Duodenal mucosa (tissue), 2 donors: ENCODE data around the gene RNF213.
"Not testable (repeated sequence)": the region's sequence is repeated elsewhere in the genome, so short reads cannot be mapped to it uniquely, and the experiment has no call there.

Source experiments
- H3K27ac ChIP-seq: one replicate; pipeline ENCODE4 v1.7.0; 2013; ENCODE audit warnings: low read depth, low read length
- H3K27me3 ChIP-seq, 2 donors: one replicate each; pipeline ENCODE4 v1.7.0; 2013; ENCODE audit warnings: low read length in 2 of 2, control low read depth in 1 of 2; ENCODE audit not compliant: insufficient read depth in 2 of 2, control insufficient read depth in 1 of 2
- H3K36me3 ChIP-seq, 2 donors: one replicate each; pipeline ENCODE4 v1.7.0; 2013; ENCODE audit warnings: low read length in 2 of 2, control low read depth in 1 of 2; ENCODE audit not compliant: insufficient read depth in 2 of 2, control insufficient read depth in 1 of 2
- H3K4me1 ChIP-seq, 2 donors: one replicate each; pipeline ENCODE4 v1.7.0; 2013; ENCODE audit warnings: low read length in 2 of 2, control low read depth in 1 of 2; ENCODE audit not compliant: insufficient read depth in 2 of 2, control insufficient read depth in 1 of 2
- H3K4me3 ChIP-seq, 2 donors: one replicate each; pipeline ENCODE4 v1.7.0; 2013; ENCODE audit warnings: low read length in 2 of 2, low read depth in 1 of 2
- H3K9ac ChIP-seq, 2 donors: one replicate each; pipeline ENCODE4 v1.7.0; 2013; ENCODE audit warnings: low read length in 2 of 2, low read depth in 1 of 2
- H3K9me3 ChIP-seq, 2 donors: one replicate each; pipeline ENCODE4 v1.7.0; 2013; ENCODE audit warnings: low read length in 2 of 2, control low read depth in 1 of 2; ENCODE audit not compliant: control insufficient read depth in 1 of 2

Gene RNF213

GRCh38 chr17:80268427-80268826, 7.8 kb downstream of the RNF213 start:
- Histone ChIP-seq H3K9me3 (no peaks in the 10 kb centered on the region), H3K9ac (no peak overlapping the region), H3K36me3 (peaks cover 14 to 43% of the 10 kb centered on the region in 2 donors), H3K27ac (no peak overlapping the region), H3K4me1 (peaks cover 7 to 26% of the 10 kb centered on the region in 2 donors), H3K4me3 (no peak overlapping the region), H3K27me3 (no peaks in the 10 kb centered on the region)

GRCh38 chr17:80269405-80269807, 8.8 kb downstream of the RNF213 start:
- H3K36me3 ChIP-seq = peaks cover 21 to 50% of the 10 kb centered on the region in 2 donors
- H3K27me3 ChIP-seq = no peaks in the 10 kb centered on the region
- H3K9me3 ChIP-seq = no peaks in the 10 kb centered on the region
- no peak overlapping the region for H3K9ac ChIP-seq
- H3K27ac ChIP-seq = no peak overlapping the region
- no peak overlapping the region for H3K4me3 ChIP-seq
- peaks cover 3 to 23% of the 10 kb centered on the region in 2 donors for H3K4me1 ChIP-seq

DNA sequence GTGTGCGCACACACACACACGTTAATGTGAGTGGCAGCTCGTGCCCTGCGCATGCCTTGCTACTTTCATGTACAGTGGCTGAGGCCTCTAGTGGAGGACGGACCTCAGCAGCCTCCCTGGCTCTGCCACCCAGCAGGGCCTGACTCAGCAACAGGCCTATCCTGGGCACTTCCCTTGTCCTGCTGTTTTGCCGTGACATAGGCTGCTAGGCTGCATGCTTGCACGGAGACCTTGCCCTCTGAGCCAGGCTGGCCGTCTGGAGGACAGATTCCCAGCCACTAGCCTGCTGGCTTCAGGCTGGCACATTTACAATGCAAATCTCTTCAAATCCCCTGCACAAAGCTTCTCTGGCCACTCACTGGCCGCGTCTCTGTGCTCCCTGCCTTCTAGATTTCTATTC, 9.5 kb downstream of the RNF213 start:
- Histone ChIP-seq H3K4me3 (no peak overlapping the region), H3K27me3 (no peaks in the 10 kb centered on the region), H3K36me3 (peaks cover 21 to 52% of the 10 kb centered on the region in 2 donors), H3K27ac (no peak overlapping the region), H3K4me1 (peaks cover 0 to 17% of the 10 kb centered on the region in 2 donors), H3K9me3 (no peaks in the 10 kb centered on the region), H3K9ac (no peak overlapping the region)

DNA sequence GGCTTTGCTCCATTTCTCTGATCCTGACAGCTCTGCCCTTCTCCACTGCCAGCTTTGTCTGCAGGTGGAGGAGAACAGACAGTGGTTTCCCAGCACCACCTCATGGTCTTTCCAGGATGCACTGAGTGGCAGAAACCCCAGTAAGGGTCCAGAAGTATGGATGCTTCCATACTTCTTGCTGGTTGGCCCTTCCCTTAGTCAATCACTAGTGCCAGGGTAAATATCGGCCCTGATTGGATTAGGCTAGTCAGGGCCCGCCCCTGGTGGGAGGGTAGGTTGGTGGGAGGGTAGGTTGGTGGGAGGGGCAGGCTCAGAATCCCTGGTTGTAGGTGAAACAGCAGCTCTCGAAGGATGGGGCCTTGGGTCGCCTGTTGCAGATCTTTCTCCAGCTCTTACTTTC, 10.2 kb downstream of the RNF213 start:
- Histone ChIP-seq H3K36me3 (peaks cover 21 to 56% of the 10 kb centered on the region in 2 donors), H3K27me3 (no peaks in the 10 kb centered on the region), H3K4me3 (no peak overlapping the region), H3K4me1 (peaks cover 0 to 10% of the 10 kb centered on the region in 2 donors), H3K9ac (no peak overlapping the region), H3K27ac (no peak overlapping the region), H3K9me3 (no peaks in the 10 kb centered on the region)

DNA sequence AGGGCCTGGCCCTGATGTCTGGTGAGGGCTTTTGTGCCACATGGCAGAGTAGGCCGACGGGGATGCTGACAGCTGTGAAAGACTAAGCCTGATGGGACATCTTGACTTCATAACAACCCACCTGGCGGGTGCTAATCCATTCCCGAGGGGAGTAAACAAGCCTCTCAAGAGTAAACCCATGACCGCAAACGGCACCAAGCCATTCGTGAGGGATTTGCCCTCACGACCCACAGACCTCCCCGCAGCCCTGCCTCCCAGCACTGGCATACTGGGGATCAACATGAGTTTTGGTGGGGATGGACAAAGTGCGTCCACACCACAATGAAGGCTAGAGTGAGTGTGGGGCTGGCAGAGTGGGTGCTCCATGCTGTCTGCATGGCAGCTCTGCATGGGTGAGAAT, 11.7 kb downstream of the RNF213 start:
- Histone ChIP-seq H3K4me1 (peaks cover 0 to 4% of the 10 kb centered on the region in 2 donors), H3K9ac (no peak overlapping the region), H3K36me3 (peaks cover 21 to 51% of the 10 kb centered on the region in 2 donors), H3K27ac (no peak overlapping the region), H3K9me3 (no peaks in the 10 kb centered on the region), H3K27me3 (no peaks in the 10 kb centered on the region), H3K4me3 (no peak overlapping the region)

DNA sequence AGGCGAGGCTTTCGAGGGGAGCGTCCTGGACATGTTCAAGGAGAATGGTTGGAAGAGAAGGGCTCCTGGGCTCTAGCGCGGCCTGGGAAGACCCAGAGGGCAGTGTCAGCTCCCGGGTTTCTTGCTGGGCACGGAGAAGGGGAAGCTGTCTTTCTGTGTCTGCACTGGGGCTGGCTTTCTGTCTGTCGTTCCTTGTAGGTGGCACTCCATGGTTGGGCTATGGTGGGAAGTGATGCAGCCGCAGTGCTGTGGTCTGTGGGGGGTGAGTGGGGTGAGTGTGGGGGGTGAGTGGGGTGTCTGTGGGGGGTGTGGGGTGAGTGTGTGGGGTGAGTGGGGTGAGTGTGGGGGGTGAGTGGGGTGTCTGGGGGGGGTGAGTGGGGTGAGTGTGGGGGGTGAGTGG, 13.7 kb downstream of the RNF213 start:
- Histone ChIP-seq H3K27me3 (no peaks in the 10 kb centered on the region), H3K27ac (no peak overlapping the region), H3K9me3 (no peaks in the 10 kb centered on the region), H3K36me3 (peaks cover 14 to 51% of the 10 kb centered on the region in 2 donors), H3K9ac (no peak overlapping the region), H3K4me3 (no peak overlapping the region), H3K4me1 (peaks cover 0 to 4% of the 10 kb centered on the region in 2 donors)

- Histone ChIP-seq H3K9ac (no peak overlapping the region), H3K27me3 (no peaks in the 10 kb centered on the region), H3K4me1 (peaks cover 0 to 4% of the 10 kb centered on the region in 2 donors), H3K9me3 (no peaks in the 10 kb centered on the region), H3K27ac (no peak overlapping the region), H3K4me3 (no peak overlapping the region), H3K36me3 (peaks cover 11 to 48% of the 10 kb centered on the region in 2 donors)
Measured at GRCh38 chr17:80274871-80275449, 14.3 kb downstream of the RNF213 start.

GRCh38 chr17:80275857-80276256, 15.2 kb downstream of the RNF213 start:
- H3K36me3 ChIP-seq = peaks cover 14 to 48% of the 10 kb centered on the region in 2 donors

GRCh38 chr17:80277751-80278671, 17.4 kb downstream of the RNF213 start:
- Histone ChIP-seq H3K4me1 (peaks cover 0 to 4% of the 10 kb centered on the region in 2 donors), H3K27me3 (no peaks in the 10 kb centered on the region), H3K9me3 (no peaks in the 10 kb centered on the region), H3K4me3 (no peak overlapping the region), H3K9ac (no peak overlapping the region), H3K27ac (no peak overlapping the region), H3K36me3 (peaks cover 14 to 51% of the 10 kb centered on the region in 2 donors)

More at GRCh38 chr17:80275857-80276256, 15.2 kb downstream of the RNF213 start:
- not testable (repeated sequence) for H3K9ac ChIP-seq, H3K9me3 ChIP-seq, H3K27me3 ChIP-seq, H3K27ac ChIP-seq, H3K4me1 ChIP-seq, H3K4me3 ChIP-seq

DNA sequence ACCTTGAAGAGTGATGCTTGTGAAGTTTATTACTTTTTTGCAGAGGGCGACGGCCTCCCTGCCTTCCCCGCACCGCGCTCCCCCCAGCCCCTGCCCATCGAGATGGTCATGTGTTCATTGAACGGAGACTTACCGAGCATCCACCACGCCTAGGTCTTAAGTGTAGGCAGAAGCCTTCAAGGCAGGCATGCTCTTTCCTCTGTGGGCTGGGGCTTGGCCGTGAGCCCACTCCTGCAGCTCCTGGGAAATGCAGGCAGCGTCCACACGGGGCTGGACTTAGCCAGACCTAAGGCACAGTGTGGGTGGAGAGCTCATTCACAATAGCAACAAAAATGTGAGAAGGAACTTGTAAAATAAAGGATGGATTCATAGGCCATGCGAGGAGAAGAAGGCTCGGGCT, 19.2 kb downstream of the RNF213 start:
- Histone ChIP-seq H3K27ac (no peak overlapping the region), H3K36me3 (peaks cover 12 to 51% of the 10 kb centered on the region in 2 donors), H3K4me1 (no peaks in the 10 kb centered on the region), H3K4me3 (no peak overlapping the region), H3K27me3 (no peaks in the 10 kb centered on the region), H3K9me3 (no peaks in the 10 kb centered on the region), H3K9ac (no peak overlapping the region)
